Epithelial cell of esophagus (primary cell): ENCODE data around the gene CYCS.
"Not testable (repeated sequence)": the region's sequence is repeated elsewhere in the genome, so short reads cannot be mapped to it uniquely, and the experiment has no call there.

Experiments used
- DNase-seq: peaks from one replicate; pipeline ENCODE4 v3.0.0; 2010; ENCODE audit warnings: low read depth
- H3K4me3 ChIP-seq: 2 replicates; pipeline ENCODE4 v1.5.1; 2011; ENCODE audit warnings: mild to moderate bottlenecking, low read length, control low read depth
- TF ChIP-seq, protein P1 (sequence below): IDR thresholded peaks from 2 replicates; pipeline ENCODE4 v1.5.1; 2011; ENCODE audit warnings: low read depth, mild to moderate bottlenecking, low read length, control low read depth, inconsistent platforms; ENCODE audit not compliant: insufficient read depth; ENCODE audit errors: missing control alignments

Gene CYCS

GRCh38 chr7:25159983-25160596 lies 35.0 kb upstream of the CYCS start:
- peak; percentile 56 for DNase-seq
- not testable (repeated sequence) for H3K4me3 ChIP-seq
- TF ChIP-seq, protein P1, sequence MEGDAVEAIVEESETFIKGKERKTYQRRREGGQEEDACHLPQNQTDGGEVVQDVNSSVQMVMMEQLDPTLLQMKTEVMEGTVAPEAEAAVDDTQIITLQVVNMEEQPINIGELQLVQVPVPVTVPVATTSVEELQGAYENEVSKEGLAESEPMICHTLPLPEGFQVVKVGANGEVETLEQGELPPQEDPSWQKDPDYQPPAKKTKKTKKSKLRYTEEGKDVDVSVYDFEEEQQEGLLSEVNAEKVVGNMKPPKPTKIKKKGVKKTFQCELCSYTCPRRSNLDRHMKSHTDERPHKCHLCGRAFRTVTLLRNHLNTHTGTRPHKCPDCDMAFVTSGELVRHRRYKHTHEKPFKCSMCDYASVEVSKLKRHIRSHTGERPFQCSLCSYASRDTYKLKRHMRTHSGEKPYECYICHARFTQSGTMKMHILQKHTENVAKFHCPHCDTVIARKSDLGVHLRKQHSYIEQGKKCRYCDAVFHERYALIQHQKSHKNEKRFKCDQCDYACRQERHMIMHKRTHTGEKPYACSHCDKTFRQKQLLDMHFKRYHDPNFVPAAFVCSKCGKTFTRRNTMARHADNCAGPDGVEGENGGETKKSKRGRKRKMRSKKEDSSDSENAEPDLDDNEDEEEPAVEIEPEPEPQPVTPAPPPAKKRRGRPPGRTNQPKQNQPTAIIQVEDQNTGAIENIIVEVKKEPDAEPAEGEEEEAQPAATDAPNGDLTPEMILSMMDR, result peak; percentile 35

- no peak overlapping the region for H3K4me3 ChIP-seq
- TF ChIP-seq, protein P1, result no peak
- no peak for DNase-seq
Observed at GRCh38 chr7:25158966-25159365, 33.9 kb upstream of the CYCS start.

- DNase-seq, result no peak
- TF ChIP-seq, protein P1, result no peak
- H3K4me3 ChIP-seq, result no peak overlapping the region
Observed at GRCh38 chr7:25151773-25152172, 26.7 kb upstream of the CYCS start.

DNA sequence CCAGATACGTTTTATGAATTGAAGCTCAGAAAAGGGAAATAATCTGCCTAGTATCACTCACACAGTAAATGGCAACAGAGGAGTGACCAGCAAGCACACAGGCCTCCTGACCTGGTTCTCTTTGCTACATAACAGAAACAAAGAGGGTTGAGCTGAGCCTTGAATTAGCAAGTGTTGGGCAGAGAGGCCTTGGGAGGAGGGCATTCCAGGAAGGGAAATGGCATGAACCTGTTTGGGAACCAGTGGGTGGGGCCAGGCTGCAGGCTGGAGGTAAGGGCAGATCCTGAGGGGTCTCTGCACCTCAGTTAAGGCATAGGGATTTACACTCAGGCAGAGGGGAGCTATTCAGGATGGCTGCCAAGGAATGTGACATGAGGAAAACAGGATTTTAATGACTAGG lies 24.8 kb upstream of the CYCS start:
- H3K4me3 ChIP-seq, result no peak overlapping the region
- TF ChIP-seq, protein P1, result no peak
- no peak for DNase-seq

DNA sequence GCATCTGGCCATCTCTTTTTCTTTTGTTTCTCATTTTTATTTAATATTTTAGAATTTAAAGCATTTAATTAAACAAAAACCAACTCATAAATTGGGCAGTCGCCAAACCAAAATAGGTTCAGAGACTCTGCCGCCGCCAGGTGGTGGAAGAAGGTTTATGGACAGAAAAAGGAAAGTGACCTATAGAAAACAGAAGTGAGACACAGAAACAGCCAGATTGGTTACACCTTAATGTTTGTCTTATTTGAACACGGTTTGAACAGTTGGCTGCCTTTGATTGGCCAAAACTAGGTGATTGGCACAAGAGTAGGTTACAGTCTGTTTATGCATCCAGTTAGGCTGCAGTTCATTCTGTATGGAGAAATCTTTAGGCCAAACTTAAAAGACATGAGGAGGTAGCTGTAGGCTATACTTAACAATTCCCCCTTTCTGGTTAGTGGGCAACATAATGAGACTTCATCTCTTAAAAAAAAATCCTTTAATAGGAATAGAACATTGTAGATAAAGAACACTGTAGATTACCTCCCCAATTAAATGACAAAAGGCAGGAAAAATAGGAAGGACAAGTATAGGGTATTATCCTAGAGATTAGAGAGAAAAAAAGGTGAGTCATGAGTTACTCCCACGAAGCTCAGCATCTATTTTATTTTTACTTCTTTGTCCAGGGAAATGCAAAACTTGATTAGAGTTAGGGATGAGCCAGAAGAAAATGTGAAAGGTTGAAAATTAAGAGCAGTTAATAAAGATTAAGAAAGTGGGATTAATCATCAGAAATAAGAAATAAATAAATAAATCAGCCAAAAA lies 23.9 kb upstream of the CYCS start:
- no peak overlapping the region for H3K4me3 ChIP-seq
- TF ChIP-seq, protein P1, result no peak
- DNase-seq, result no peak

GRCh38 chr7:25143763-25144162 lies 18.7 kb upstream of the CYCS start:
- TF ChIP-seq, protein P1, result no peak
- DNase-seq, result no peak
- no peak overlapping the region for H3K4me3 ChIP-seq
